ENCODE measurements around the gene C7.

C7 gene

GRCh38 chr5:40945111-40945510 lies 35.8 kb downstream of the C7 start:
- H3K9me3 Mint-ChIP-seq, result no peaks in the 10 kb centered on the region
- no peak overlapping the region for H3K27ac Mint-ChIP-seq
- no peak overlapping the region for H3K4me3 Mint-ChIP-seq
- DNase-seq, result no peak
- H3K4me1 Mint-ChIP-seq, result no peaks in the 10 kb centered on the region
- TF ChIP-seq, protein P1, sequence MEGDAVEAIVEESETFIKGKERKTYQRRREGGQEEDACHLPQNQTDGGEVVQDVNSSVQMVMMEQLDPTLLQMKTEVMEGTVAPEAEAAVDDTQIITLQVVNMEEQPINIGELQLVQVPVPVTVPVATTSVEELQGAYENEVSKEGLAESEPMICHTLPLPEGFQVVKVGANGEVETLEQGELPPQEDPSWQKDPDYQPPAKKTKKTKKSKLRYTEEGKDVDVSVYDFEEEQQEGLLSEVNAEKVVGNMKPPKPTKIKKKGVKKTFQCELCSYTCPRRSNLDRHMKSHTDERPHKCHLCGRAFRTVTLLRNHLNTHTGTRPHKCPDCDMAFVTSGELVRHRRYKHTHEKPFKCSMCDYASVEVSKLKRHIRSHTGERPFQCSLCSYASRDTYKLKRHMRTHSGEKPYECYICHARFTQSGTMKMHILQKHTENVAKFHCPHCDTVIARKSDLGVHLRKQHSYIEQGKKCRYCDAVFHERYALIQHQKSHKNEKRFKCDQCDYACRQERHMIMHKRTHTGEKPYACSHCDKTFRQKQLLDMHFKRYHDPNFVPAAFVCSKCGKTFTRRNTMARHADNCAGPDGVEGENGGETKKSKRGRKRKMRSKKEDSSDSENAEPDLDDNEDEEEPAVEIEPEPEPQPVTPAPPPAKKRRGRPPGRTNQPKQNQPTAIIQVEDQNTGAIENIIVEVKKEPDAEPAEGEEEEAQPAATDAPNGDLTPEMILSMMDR (IDR thresholded peaks at IDR 0.05), result no peak
- peaks cover 8% of the 10 kb centered on the region for H3K27me3 Mint-ChIP-seq (ENCODE audit: low read depth, poor library complexity)
- no peaks in the 10 kb centered on the region for H3K36me3 Mint-ChIP-seq (ENCODE audit: low read depth)

GRCh38 chr5:40955313-40955712 lies 46.0 kb downstream of the C7 start:
- Mint-ChIP-seq H3K27ac (no peak overlapping the region), H3K36me3 (ENCODE audit: low read depth) (no peaks in the 10 kb centered on the region), H3K4me3 (no peak overlapping the region), H3K9me3 (peaks cover 4% of the 10 kb centered on the region), H3K4me1 (no peaks in the 10 kb centered on the region), H3K27me3 (ENCODE audit: low read depth, poor library complexity) (no peaks in the 10 kb centered on the region)
- no peak for DNase-seq
- TF ChIP-seq, protein P1 (IDR thresholded peaks at IDR 0.05), result no peak

- Mint-ChIP-seq H3K4me1 (no peaks in the 10 kb centered on the region), H3K4me3 (no peak overlapping the region), H3K27me3 (ENCODE audit: low read depth, poor library complexity) (no peaks in the 10 kb centered on the region), H3K36me3 (ENCODE audit: low read depth) (no peaks in the 10 kb centered on the region), H3K27ac (no peak overlapping the region), H3K9me3 (peaks cover 4% of the 10 kb centered on the region)
- TF ChIP-seq, protein P1 (IDR thresholded peaks at IDR 0.05), result no peak
- DNase-seq, result no peak
Measured at GRCh38 chr5:40957048-40957447, 47.8 kb downstream of the C7 start.

DNA sequence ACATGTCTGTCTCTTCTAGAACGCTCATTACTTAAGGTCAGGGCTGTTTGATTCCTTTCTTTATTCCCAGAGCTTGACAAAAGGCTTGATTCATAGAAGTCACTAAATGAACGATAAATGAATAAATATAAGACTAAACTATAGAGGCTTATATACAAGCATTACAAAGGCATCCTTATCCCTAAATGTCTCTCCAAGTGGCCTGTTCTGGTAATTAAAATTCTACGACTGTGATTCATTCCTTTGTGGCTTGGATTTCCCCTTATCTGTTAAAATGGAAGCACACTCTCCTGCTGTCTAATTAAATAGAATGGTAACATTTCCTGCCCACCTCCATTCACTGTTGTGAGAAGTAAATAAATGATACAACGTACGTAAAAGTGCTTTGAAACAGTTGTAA lies 49.5 kb downstream of the C7 start:
- Mint-ChIP-seq H3K27ac (no peak overlapping the region), H3K27me3 (ENCODE audit: low read depth, poor library complexity) (no peaks in the 10 kb centered on the region), H3K36me3 (ENCODE audit: low read depth) (no peaks in the 10 kb centered on the region), H3K4me3 (no peak overlapping the region), H3K4me1 (no peaks in the 10 kb centered on the region), H3K9me3 (peaks cover 4% of the 10 kb centered on the region)
- no peak for DNase-seq
- TF ChIP-seq, protein P1 (IDR thresholded peaks at IDR 0.05), result no peak

- peaks cover 4% of the 10 kb centered on the region for H3K9me3 Mint-ChIP-seq
- H3K4me3 Mint-ChIP-seq, result no peak overlapping the region
- no peaks in the 10 kb centered on the region for H3K36me3 Mint-ChIP-seq (ENCODE audit: low read depth)
- no peaks in the 10 kb centered on the region for H3K4me1 Mint-ChIP-seq
- DNase-seq, result no peak
- TF ChIP-seq, protein P1 (IDR thresholded peaks at IDR 0.05), result no peak
- no peak overlapping the region for H3K27ac Mint-ChIP-seq
- no peaks in the 10 kb centered on the region for H3K27me3 Mint-ChIP-seq (ENCODE audit: low read depth, poor library complexity)
Measured at GRCh38 chr5:40960037-40960436, 50.7 kb downstream of the C7 start.

GRCh38 chr5:40962207-40962955 lies 53.1 kb downstream of the C7 start:
- peaks cover 2% of the 10 kb centered on the region for H3K27me3 Mint-ChIP-seq (ENCODE audit: low read depth, poor library complexity)
- no peak overlapping the region for H3K4me3 Mint-ChIP-seq
- no peaks in the 10 kb centered on the region for H3K36me3 Mint-ChIP-seq (ENCODE audit: low read depth)
- TF ChIP-seq, protein P1 (IDR thresholded peaks at IDR 0.05), result no peak
- H3K9me3 Mint-ChIP-seq, result peaks cover 4% of the 10 kb centered on the region
- no peak overlapping the region for H3K27ac Mint-ChIP-seq
- no peak for DNase-seq
- no peaks in the 10 kb centered on the region for H3K4me1 Mint-ChIP-seq

All from nephron progenitor cell (in vitro differentiated cells).